Renal cortex interstitium (tissue), 15 donors: ENCODE data around the gene DCD. TPM values are rescaled to one million over a fixed set of nuclear protein-coding genes. Genes with fewer than 3 reads are reported as not detected.
"Not testable (repeated sequence)": the region's sequence is repeated elsewhere in the genome, so short reads cannot be mapped to it uniquely, and the experiment has no call there.

Experiments used
- DNase-seq, 11 donors: peaks; one replicate each; pipeline ENCODE4 v3.0.0-alpha.2; 2013; ENCODE audit warnings: low read depth in 9 of 11, low spot score in 4 of 11; ENCODE audit errors: extremely low read depth in 1 of 11
- long read RNA-seq, 16 experiments: transcript quantifications; one replicate each; lab custom pipeline, GENCODE V29; 2026
- polyA plus RNA-seq, 3 donors: library from polyadenylated mRNA; unstranded; fragments of 120-200 nt; gene quantifications; one replicate each; pipeline ENCODE4 v1.2.1, GENCODE V29; 2013; ENCODE audit not compliant: insufficient read length in 3 of 3

DCD gene
- polyA plus RNA-seq = not detected
- long read RNA-seq, donor 1 = 0 reads
- long read RNA-seq, donor 2 = 0 reads
- long read RNA-seq, donor 3 = 0 reads
- long read RNA-seq, donor 4 = 0 reads
- long read RNA-seq, donor 5 = 0 reads
- long read RNA-seq, donor 6 = 0 reads
- long read RNA-seq, donor 7 = 0 reads
- long read RNA-seq, donor 8 = 0 reads
- long read RNA-seq, donor 9 = 0 reads
- long read RNA-seq, donor 10 = 0 reads
- long read RNA-seq, donor 11 = 0 reads
- long read RNA-seq, donor 12 = 0 reads
- long read RNA-seq, donor 13 = 0 reads
- long read RNA-seq, donor 14 = 0 reads
- long read RNA-seq, donor 15 = 0 reads
- long read RNA-seq, donor 16 = 0 reads

- no peak for DNase-seq
Observed at GRCh38 chr12:54648265-54648664, at the start of gene DCD. Gene DCD (minus strand): TSS chr12:54648365. CDS start chr12:54648303, 62 bp downstream.

- no peak for DNase-seq
Observed at GRCh38 chr12:54697851-54698250, 49.7 kb upstream of the DCD start.

- DNase-seq = no peak
Observed at GRCh38 chr12:54692353-54692752, 44.2 kb upstream of the DCD start.

DNA sequence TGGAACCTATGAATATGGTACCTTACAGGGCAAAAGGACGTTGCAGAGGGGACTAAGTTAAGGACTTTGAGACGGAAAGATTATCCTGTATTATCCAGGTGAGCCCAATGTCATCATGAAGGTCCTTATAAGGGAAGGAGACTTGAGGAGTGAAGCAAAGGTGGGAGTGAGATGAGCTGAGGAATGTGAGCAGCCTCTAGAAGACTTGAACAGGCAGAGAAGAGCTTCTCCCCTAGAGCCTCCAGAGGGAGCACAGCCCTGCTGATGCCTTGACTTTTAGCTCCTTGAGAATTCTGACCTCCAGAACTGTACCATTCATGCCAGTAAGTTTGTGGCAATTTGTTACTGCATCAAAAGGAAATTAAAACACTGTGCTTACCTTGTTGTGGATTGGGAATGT is 41.8 kb upstream of the DCD start:
- no peak for DNase-seq

GRCh38 chr12:54689034-54689372 is 40.8 kb upstream of the DCD start:
- no peak for DNase-seq

DNA sequence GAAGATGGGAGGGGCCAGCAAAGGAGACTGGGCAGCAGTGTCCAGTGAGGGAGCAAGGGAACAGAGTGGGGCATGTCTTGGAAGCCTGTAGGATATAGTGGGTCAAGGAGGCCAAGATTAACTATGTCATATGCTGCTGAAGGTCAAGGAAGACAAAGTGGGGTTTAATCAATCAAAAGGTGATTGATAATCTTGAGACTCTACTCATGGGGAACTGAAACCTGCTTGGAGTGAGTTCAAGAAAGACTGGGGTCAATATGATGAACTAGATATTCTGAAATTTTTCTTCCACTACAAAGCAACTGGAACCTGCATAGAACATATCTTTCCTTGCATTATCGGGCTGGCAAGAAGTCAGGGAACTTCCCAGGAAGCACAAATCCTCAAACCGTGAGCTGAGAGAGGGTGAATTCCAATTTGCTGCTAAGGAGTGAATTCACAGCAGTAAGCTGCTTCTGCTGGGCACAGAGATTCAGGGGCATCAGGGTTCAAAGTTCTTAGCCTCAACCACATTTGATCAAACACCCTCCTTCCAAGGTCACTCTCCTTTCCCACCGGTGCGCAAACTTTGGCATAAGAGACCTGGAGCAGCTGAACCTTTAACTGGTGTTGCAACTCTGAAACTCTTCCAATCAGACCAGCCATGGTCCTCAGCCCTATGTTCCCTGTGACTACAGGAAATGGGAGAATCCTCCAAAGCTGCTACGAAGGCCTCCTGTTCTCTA is 40.3 kb upstream of the DCD start:
- DNase-seq = no peak

DNA sequence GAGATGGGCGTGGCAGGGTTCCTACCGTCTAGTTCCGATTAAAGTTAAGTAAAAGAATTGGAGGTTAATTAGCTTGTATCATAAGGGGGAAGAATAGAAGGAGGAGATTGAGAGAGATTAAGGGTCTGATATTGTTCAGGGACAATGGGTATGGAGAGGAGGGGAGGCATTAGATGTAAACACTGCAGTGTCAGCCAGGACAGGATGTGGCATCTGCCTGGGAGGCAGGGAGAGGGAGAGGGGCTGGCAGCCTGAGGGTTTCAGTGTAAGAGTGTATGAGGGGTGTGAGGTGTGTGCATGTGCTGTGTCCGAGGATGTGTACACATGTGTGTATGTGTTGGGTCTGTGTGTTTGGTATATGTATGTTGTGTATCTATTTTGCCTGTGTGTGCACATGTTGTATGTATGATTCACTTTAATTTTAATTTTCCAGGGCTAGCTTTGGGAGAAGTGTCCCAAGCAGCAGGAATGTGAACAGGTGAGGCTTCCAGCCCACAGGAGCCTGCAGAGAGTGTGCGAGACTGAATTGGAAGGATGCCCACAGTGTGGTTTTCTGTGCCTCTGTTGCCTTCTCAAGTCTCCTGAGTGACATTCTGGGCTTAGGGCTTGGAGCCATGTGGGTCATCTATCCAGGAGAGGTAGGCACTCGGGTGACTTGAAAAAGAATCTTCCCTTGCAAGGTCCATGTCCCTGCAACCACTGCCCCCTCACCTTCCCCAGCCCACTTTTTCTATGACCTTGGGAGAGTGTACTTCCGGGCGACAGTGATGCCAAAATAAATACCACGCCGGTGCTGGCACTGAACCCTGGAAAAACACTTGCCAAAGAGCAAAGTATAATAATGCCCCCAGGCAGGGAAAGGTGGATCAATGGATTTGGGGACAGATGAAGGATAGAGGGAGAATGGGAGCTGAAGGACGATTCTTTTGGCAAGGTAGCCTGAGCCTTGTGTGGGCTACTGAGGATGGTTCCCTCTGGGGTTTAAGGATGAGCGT is 36.8 kb upstream of the DCD start:
- no peak for DNase-seq

GRCh38 chr12:54683398-54683797 is 35.2 kb upstream of the DCD start:
- DNase-seq = no peak

DNA sequence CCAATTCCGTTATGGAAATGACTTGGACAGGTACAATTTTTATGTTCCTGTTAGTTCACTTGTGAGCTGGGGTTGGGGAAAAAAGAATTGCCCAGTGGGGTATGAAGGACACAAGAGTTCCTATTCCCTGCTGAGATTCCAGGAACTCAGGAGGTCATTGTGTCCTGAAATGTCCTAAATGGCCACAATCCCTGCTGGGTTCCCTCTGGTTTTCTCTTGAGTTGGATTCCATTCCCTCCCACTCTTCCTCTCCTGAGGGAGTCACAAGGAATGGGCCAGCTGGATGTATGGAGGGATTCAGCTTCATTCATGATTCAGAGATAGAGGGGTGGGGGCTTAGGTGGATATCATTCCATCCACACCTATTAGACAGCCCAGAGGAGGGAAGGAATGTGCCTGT is 34.5 kb upstream of the DCD start:
- no peak for DNase-seq

GRCh38 chr12:54680374-54680773 is 32.2 kb upstream of the DCD start:
- DNase-seq = no peak

DNA sequence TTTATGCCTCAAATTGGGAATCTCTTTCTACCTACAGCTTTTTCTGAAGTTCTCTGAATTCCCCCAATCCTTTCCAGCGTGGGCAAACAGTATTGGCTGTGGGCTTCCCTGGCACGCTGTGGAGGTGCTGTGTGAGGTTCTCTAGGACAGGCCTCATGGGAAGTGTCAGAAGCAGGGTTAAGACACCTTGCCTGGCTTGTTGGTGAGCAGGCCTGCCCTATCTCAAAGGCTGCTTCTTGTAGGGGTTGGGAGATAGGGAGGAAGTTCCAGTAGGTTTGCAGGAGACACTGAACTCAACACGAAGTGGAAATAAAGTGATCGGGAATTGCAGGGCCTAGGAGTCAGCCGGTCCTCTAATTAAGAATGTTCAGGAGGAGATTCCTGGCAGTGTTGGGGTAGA is 30.0 kb upstream of the DCD start:
- DNase-seq = no peak

DNA sequence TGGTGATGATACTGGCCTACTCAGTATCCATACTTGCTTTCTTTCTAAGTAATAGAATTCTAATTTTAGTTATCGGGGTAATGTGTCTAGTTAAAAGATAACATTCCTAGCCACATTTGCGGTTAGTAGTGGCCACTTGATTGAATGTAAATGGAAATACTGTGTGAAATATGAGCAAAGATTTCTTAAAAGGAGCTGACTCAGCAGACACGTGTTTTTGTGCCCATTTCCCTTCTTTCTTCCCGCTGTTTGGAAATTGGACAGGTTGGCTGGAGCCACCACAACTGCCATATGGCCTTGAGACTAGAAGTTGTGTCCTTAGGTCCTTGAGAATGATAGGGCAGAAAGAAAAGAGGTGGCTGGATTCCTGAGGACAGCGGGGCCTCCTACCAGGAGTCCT is 19.8 kb upstream of the DCD start:
- no peak for DNase-seq

GRCh38 chr12:54666008-54666407 is 17.8 kb upstream of the DCD start:
- no peak for DNase-seq

- DNase-seq = not testable (repeated sequence)
Observed at GRCh38 chr12:54665022-54665635, 17.0 kb upstream of the DCD start.

DNA sequence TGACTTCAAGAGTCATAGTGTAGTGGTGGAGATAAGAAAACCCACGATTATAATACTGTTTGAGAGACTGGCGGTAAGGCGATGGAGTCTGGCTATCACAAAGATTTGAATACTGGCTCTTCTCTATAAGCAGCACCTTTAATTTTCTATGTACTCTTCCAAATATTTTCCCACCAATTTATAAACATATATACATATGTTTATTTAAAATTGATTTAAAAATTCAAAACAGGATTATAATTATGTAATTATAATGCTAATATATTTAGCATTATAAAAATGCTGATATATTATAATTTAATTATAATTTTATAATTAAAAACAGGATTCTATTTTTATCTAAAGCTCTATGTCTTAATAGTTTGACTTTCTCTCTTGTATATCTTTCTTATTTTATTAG is 15.4 kb upstream of the DCD start:
- DNase-seq = no peak

- DNase-seq = no peak
Observed at GRCh38 chr12:54662026-54662425, 13.9 kb upstream of the DCD start.

DNA sequence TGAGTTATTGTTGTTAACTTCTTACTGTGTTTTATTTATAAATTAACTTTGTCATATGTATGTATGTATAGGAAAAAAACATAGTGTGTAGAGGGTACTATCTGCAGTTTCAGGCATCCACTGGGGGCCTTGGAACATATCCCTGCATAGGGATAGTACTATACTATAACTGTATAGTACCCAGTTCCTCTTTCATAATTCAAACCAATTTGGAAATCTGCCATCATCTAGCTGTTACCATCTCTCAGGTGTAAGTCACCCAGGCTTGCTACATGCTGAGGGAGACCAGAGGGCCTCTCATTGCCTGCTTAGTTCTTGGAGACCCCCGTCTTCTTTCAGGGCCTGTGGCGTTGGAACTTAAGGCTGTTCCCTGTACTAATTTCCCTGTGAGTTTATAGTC is 12.9 kb upstream of the DCD start:
- no peak for DNase-seq

DNA sequence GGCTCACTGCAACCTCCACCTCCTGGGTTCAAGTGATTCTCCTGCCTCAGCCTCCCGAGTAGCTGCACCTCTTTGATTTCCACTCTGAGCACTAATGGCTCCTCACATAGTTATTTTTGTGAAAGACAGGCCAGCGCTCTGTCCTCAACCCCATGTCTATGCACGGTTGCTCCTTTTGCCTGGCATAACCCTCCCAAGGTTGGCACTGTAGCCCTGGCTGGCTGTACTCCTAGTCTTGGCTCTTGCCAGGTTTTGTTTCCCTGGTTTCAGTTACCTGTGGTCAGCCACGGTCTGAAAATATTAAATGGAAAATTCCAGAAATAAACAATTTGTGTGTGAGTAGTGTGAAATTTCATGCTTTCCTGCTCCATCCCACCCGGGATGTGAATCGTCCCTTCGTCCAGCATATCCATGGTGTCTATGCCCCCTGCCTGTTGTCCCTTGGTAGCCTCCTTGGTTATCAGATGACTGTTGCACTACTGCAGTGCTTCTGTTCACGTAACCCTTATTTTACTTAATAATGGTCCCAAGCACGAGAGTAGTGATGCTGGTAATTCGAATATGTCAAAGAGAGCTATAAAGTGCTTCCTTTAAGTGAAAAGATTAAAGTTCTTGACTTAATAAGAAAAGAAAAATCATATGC is 12.3 kb upstream of the DCD start:
- no peak for DNase-seq
